Mesothelial cell of epicardium (in vitro differentiated cells): Measurements from ENCODE around the gene NDRG2. TPM values are rescaled to one million over a fixed set of nuclear protein-coding genes. Genes with fewer than 3 reads are reported as not detected.

ENCODE experiments used
- DNase-seq, 2 experiments: peaks; one replicate each; pipeline ENCODE4 v3.0.0; 2021; ENCODE audit warnings: low spot score in 2 of 2; ENCODE audit not compliant: unreplicated experiment in 2 of 2
- H3K27ac Mint-ChIP-seq: 2 replicates; pipeline ENCODE4 v1.8.0; 2021; ENCODE audit warnings: mixed read lengths
- H3K27me3 Mint-ChIP-seq: 2 replicates; pipeline ENCODE4 v1.8.0; 2021; ENCODE audit warnings: low read depth, mixed read lengths
- H3K36me3 Mint-ChIP-seq: 2 replicates; pipeline ENCODE4 v1.8.0; 2021; ENCODE audit warnings: mixed read lengths
- H3K4me1 Mint-ChIP-seq: 2 replicates; pipeline ENCODE4 v1.8.0; 2021; ENCODE audit warnings: mixed read lengths
- H3K4me3 Mint-ChIP-seq: 2 replicates; pipeline ENCODE4 v1.8.0; 2021; ENCODE audit warnings: mild to moderate bottlenecking, moderate library complexity, mixed read lengths
- H3K9me3 Mint-ChIP-seq: 2 replicates; pipeline ENCODE4 v1.8.0; 2021; ENCODE audit warnings: mixed read lengths
- CTCF ChIP-seq: fragments of 200-600 bp; sonication (generic); IDR thresholded peaks from one replicate; pipeline ENCODE4 v1.5.0; 2021; ENCODE audit warnings: antibody characterized with exemption; ENCODE audit not compliant: unreplicated experiment
- total RNA-seq: library from RNA; stranded (reverse); gene quantifications from 3 replicates; pipeline ENCODE4 v1.2.1, GENCODE V29; 2021

The NDRG2 gene
- total RNA-seq, 1 donor from 2014 or later: 104 TPM

DNA sequence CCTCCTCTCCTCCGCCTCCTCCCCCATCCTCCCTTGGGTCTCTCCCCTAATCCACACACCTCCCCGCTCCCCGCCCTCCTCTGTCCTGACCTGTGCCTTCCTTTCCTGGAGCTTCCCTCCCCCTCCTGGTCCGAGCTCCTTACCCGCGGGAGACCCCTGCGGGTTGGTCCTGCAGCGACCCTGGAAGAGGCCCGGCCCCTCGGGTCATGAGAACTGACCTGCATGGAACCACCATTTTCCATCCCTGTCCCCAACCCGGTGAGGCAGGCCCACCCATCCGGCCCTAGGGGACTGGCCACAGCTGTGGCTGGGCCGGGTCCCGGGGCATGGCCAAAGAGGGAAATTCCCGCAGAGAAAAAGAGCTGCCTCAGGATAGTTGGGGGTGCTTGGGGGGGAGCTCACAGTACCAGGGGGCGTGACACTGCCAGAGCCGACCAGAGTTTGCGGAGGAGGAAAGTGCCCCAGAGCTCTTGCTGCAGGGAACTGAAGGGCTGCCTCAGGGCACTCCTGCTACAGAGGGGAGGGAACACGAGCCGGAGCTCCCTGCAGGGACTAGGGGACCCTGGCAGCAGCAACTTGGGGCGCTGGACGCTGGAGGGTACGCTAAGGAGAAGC lies 45.9 kb upstream of the NDRG2 start:
- Mint-ChIP-seq H3K36me3 (peaks cover 8% of the 10 kb centered on the region), H3K27me3 (peaks cover 7% of the 10 kb centered on the region), H3K4me3 (peak overlapping the region; percentile 87), H3K9me3 (no peaks in the 10 kb centered on the region), H3K4me1 (peaks cover 31% of the 10 kb centered on the region), H3K27ac (peak overlapping the region; percentile 93)
- TF ChIP-seq CTCF: no peak
- DNase-seq: peak in 1 of 2 experiments; percentile 49

DNA sequence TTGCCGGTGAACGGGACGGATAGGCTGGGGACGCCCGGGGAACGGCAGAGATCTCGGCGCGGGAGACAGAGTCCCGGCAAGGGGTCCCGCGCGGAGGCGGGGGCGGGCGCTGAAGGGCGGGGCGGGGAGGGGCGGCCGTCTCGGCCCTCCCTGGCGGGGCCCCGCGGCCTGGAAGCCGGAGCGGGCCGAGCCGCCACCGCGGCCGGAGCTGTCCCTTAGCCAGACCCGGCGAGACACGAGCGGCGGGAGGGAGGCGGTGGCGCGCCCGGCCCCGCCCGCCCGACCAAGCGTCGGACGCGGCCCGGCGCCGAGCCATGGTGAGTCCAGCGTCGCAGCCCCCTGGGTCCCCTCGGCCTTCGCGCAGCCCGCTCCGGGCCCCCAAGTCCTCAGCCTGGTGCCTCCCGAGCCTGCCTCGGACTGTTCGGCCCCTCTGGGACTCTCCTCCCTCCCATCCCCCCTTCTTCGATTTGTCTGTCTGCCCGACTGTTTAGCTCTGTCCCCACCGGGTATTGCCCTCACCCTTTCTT lies 45.3 kb upstream of the NDRG2 start, which contains the start of gene ARHGEF40:
TSS of gene ARHGEF40 (plus strand) at position 222 of the 527 bp plus-strand sequence. CDS start at position 315, 93 bp downstream.
- TF ChIP-seq CTCF: no peak
- Mint-ChIP-seq H3K27ac (peak within 1 kb of the TSS; percentile 95), H3K27me3 (peaks cover 7% of the 10 kb centered on the region), H3K4me1 (peaks cover 31% of the 10 kb centered on the region), H3K4me3 (peak within 1 kb of the TSS; percentile 88), H3K9me3 (no peaks in the 10 kb centered on the region), H3K36me3 (peaks cover 5% of the 10 kb centered on the region)
- DNase-seq: peak in 1 of 2 experiments; percentile 59

DNA sequence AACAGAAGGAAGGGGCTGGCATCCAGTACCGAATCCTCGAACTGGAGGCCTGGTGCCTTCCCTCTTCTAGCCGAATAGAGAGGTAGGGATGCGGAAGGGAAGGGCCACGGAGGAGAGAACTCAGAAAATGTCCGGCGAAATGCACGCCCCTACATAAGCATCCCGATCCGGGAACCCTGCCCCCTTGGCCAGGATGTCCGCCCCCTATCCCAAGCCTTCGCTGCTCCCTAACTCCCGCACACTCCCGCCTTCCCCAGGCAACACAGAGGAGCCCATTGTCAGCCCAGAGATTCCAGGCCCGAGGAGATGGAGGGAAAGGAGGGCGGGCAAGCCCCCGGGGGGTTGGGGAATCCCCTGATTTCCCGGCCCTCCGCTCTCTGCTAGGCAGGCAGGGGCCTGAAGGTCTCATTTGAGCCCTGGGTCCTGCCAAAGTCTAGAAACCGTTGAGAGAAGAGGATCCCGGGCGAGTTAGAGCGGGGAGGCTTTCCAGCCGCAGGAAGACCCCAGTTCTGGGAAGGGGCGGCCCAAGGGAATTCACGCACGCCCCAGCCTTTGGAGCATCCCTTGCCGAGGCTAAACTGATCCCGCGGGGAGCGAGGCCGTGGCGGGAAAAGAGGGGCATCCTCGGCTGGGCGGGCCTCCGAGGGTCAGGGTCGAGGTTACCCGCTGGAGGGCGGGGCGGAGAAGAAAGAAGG lies 44.7 kb upstream of the NDRG2 start:
- no peak for DNase-seq
- no peak for TF ChIP-seq CTCF
- Mint-ChIP-seq H3K27me3 (peaks cover 7% of the 10 kb centered on the region), H3K4me1 (peaks cover 31% of the 10 kb centered on the region), H3K27ac (peak overlapping the region; percentile 95), H3K36me3 (peaks cover 5% of the 10 kb centered on the region), H3K4me3 (peak overlapping the region; percentile 88), H3K9me3 (no peaks in the 10 kb centered on the region)

- Mint-ChIP-seq H3K4me3 (peak overlapping the region; percentile 88), H3K27me3 (peaks cover 7% of the 10 kb centered on the region), H3K27ac (peak overlapping the region; percentile 95), H3K36me3 (peaks cover 5% of the 10 kb centered on the region), H3K4me1 (peaks cover 33% of the 10 kb centered on the region), H3K9me3 (no peaks in the 10 kb centered on the region)
- peak in 1 of 2 experiments; percentile 58 for DNase-seq
- peak; percentile 43 for TF ChIP-seq CTCF
Observed at GRCh38 chr14:21068521-21069387, 43.9 kb upstream of the NDRG2 start.

GRCh38 chr14:21066882-21067502 lies 42.1 kb upstream of the NDRG2 start:
- H3K4me3 Mint-ChIP-seq: no peak overlapping the region
- H3K4me1 Mint-ChIP-seq: peaks cover 28% of the 10 kb centered on the region
- no peak for TF ChIP-seq CTCF
- no peaks in the 10 kb centered on the region for H3K9me3 Mint-ChIP-seq
- no peaks in the 10 kb centered on the region for H3K36me3 Mint-ChIP-seq
- no peak for DNase-seq
- H3K27ac Mint-ChIP-seq: no peak overlapping the region
- peaks cover 7% of the 10 kb centered on the region for H3K27me3 Mint-ChIP-seq
